Stomach smooth muscle (tissue), 2 donors: ENCODE results near the gene PHF1.
A peak's percentile ranks its signal among the peaks of the same experiment; 100 is the strongest.

Experiments
- H3K27ac ChIP-seq: one replicate; pipeline ENCODE4 v1.7.0; 2013; ENCODE audit warnings: mild to moderate bottlenecking, low read length, inconsistent platforms
- H3K27me3 ChIP-seq, 2 donors: one replicate each; pipeline ENCODE4 v1.7.0; 2013; ENCODE audit warnings: low read length in 2 of 2; ENCODE audit not compliant: insufficient read depth in 2 of 2, control insufficient read depth in 1 of 2
- H3K36me3 ChIP-seq, 2 donors: one replicate each; pipeline ENCODE4 v1.7.0; 2013; ENCODE audit warnings: low read length in 2 of 2; ENCODE audit not compliant: control insufficient read depth in 2 of 2, insufficient read depth in 2 of 2
- H3K4me1 ChIP-seq: one replicate; pipeline ENCODE4 v1.7.0; 2013; ENCODE audit warnings: low read length; ENCODE audit not compliant: control insufficient read depth, insufficient read depth
- H3K4me3 ChIP-seq, 2 donors: one replicate each; pipeline ENCODE4 v1.7.0; 2013; ENCODE audit warnings: low read length in 2 of 2
- H3K9ac ChIP-seq, 2 donors: one replicate each; pipeline ENCODE4 v1.7.0; 2013; ENCODE audit warnings: low read length in 2 of 2, mild to moderate bottlenecking in 1 of 2
- H3K9me3 ChIP-seq, 2 donors: one replicate each; pipeline ENCODE4 v1.7.0; 2013; ENCODE audit warnings: low read length in 2 of 2; ENCODE audit not compliant: control insufficient read depth in 2 of 2
- donor health status: healthy.
- donor health status: Pancreatic carcinoma.

PHF1 gene

DNA sequence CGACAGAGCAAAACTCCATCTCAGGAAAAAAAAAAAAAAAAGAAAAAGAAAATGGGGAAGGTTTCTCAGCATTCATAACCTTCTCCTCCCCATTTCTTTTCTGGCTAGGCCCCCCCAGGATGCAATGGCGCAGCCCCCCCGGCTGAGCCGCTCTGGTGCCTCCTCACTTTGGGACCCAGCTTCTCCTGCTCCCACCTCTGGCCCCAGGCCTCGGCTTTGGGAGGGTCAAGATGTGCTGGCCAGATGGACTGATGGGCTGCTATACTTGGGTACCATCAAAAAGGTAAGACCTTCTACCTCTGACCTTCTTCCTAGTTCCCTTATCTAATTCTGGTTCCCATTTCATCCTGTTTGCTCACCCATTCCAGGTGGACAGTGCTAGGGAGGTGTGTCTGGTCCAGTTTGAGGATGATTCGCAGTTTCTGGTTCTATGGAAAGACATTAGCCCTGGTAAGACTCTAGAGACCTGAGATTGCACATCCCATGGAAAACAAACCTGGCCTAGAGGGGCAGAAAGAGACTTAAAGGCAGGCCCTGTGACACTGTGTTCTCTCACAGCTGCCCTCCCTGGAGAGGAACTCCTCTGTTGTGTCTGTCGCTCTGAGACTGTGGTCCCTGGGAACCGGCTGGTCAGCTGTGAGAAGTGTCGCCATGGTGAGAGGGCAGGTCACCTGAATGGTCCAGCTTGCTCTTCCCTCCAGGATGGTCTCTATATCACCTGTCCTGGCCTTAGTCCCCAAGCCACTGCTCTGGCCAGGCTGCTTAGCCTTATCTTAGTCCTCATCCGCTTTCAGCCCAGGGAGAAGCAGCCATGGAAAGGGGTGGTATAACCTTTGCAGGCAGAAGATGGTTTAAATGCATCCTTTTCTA is 1.6 kb downstream of the PHF1 start:
- Histone ChIP-seq H3K4me1 (peaks cover 53% of the 10 kb centered on the region), H3K27ac (peak overlapping the region; percentile 18), H3K27me3 (no peaks in the 10 kb centered on the region), H3K9me3 (no peaks in the 10 kb centered on the region), H3K4me3 (peak overlapping the region in 1 of 2 donors; percentile 88), H3K9ac (peak overlapping the region; percentile 36 to 93), H3K36me3 (peaks cover 30 to 39% of the 10 kb centered on the region in 2 donors)

DNA sequence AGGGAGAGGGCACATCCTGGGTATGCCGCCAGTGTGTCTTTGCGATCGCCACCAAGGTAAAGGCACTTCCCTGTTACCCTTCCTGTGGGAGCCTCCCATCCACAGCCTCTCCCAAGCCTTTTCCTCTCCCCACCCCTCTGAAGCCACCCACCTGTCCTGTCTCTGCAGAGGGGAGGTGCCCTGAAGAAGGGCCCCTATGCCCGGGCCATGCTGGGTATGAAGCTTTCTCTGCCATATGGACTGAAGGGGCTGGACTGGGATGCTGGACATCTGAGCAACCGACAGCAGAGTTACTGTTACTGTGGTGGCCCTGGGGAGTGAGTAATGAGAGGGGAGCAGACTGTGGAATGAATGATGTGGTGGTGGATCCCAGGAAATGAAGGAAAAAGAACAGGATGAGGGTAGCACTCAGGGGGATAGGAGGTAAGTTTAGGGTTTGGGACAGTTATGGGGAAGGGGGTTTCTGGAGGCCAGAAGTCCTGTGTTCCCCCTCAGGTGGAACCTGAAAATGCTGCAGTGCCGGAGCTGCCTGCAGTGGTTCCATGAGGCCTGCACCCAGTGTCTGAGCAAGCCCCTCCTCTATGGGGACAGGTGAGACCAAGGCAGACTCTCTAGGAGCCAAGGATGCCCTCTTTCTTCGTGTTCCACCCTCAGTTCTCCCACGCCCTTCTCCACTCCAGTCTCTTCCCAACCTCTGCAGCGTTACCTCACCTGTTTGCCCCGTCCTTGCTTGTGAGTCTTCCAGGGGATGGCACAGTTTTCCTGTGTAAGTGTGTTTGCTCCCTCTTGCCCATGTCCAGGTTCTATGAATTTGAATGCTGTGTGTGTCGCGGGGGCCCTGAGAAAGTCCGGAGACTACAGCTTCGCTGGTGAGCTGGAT is 2.7 kb downstream of the PHF1 start:
- Histone ChIP-seq H3K9ac (no peak overlapping the region), H3K4me3 (no peak overlapping the region), H3K9me3 (no peaks in the 10 kb centered on the region), H3K27ac (peak overlapping the region; percentile 53), H3K36me3 (peaks cover 30 to 39% of the 10 kb centered on the region in 2 donors), H3K27me3 (no peaks in the 10 kb centered on the region), H3K4me1 (peaks cover 58% of the 10 kb centered on the region)

GRCh38 chr6:33414592-33415271 is 3.9 kb downstream of the PHF1 start:
- H3K27me3 ChIP-seq = no peaks in the 10 kb centered on the region
- peaks cover 69% of the 10 kb centered on the region for H3K4me1 ChIP-seq
- peaks cover 30 to 39% of the 10 kb centered on the region in 2 donors for H3K36me3 ChIP-seq
- H3K9me3 ChIP-seq = no peaks in the 10 kb centered on the region
- no peak overlapping the region for H3K4me3 ChIP-seq
- no peak overlapping the region for H3K27ac ChIP-seq
- H3K9ac ChIP-seq = no peak overlapping the region

DNA sequence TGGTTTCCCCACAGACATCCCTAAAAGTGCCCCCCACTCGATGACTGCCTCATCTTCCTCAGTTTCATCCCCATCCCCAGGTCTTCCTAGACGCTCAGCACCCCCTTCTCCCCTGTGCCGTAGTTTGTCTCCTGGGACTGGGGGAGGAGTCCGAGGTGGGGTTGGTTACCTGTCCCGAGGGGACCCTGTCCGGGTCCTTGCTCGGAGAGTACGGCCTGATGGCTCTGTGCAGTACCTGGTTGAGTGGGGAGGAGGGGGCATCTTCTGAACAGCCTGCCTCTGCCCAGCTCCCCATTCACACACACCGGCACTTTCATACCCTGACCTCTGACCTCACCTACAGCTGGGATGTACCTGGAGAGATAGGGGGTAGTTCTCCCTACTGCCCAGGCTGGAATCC is 5.0 kb downstream of the PHF1 start:
- H3K27me3 ChIP-seq = no peaks in the 10 kb centered on the region
- no peak overlapping the region for H3K27ac ChIP-seq
- H3K4me1 ChIP-seq = peaks cover 71% of the 10 kb centered on the region
- no peak overlapping the region for H3K9ac ChIP-seq
- peaks cover 30 to 39% of the 10 kb centered on the region in 2 donors for H3K36me3 ChIP-seq
- H3K4me3 ChIP-seq = no peak overlapping the region
- no peaks in the 10 kb centered on the region for H3K9me3 ChIP-seq

DNA sequence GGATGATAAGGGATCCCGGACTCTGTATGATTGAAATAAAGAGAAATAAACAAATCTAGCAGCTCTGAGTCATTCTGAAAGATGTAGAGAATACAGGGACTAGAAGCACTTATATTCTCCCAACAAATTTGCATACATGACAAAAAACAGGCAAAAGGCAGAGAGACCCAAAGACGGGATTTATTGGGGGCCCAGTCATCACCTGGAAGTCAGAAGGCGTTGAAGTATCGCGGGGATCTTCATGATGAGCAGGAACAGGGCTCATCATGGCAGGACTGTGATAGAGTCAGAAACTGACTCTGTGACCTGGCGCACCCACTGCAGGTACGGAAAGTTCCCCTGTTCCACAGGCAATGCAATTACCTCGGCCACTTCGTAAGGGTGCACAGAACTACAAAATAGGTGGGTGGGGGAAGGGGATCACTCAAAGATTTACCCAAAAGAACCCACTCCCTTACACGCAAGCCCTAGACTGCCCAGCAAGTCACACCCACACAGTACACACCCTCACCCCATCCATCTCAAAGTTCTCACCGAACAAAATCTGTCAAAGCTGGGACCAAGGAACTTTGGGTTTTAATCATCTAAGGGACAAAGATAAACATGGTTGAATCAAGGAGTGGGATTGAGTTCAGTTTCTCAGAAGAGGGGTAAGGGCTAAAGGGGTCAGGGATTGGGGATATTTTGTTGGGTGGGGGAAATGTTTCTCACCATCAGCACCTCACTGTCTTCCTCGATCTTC is 5.7 kb downstream of the PHF1 start:
- Histone ChIP-seq H3K27me3 (no peaks in the 10 kb centered on the region), H3K4me3 (peak overlapping the region; percentile 86 to 88), H3K9me3 (no peaks in the 10 kb centered on the region), H3K27ac (peak overlapping the region; percentile 97), H3K36me3 (peaks cover 30 to 39% of the 10 kb centered on the region in 2 donors), H3K9ac (peak overlapping the region; percentile 42 to 77), H3K4me1 (peaks cover 72% of the 10 kb centered on the region)

- no peaks in the 10 kb centered on the region for H3K9me3 ChIP-seq
- H3K27me3 ChIP-seq = no peaks in the 10 kb centered on the region
- peak overlapping the region; percentile 97 for H3K27ac ChIP-seq
- H3K36me3 ChIP-seq = peaks cover 30 to 37% of the 10 kb centered on the region in 2 donors
- H3K4me1 ChIP-seq = peaks cover 66% of the 10 kb centered on the region
- H3K4me3 ChIP-seq = peak overlapping the region; percentile 86 to 88
- peak overlapping the region; percentile 68 to 77 for H3K9ac ChIP-seq
Measured at GRCh38 chr6:33417128-33417902, 6.5 kb downstream of the PHF1 start.

GRCh38 chr6:33417903-33418689 is 7.3 kb downstream of the PHF1 start, which contains the start of gene CUTA:
CUTA (minus strand) TSS chr6:33418107; CDS start chr6:33418000, 107 bp downstream.
- H3K36me3 ChIP-seq = peaks cover 22 to 30% of the 10 kb centered on the region in 2 donors
- H3K4me1 ChIP-seq = peaks cover 58% of the 10 kb centered on the region
- H3K27ac ChIP-seq = peak within 1 kb of the TSS; percentile 97

GRCh38 chr6:33418690-33419291 is 8.0 kb downstream of the PHF1 start:
- peak overlapping the region; percentile 64 to 86 for H3K4me3 ChIP-seq
- H3K36me3 ChIP-seq = peaks cover 15 to 23% of the 10 kb centered on the region in 2 donors
- H3K9me3 ChIP-seq = no peaks in the 10 kb centered on the region
- peak overlapping the region; percentile 79 to 92 for H3K9ac ChIP-seq
- H3K4me1 ChIP-seq = peaks cover 56% of the 10 kb centered on the region
- peak overlapping the region; percentile 97 for H3K27ac ChIP-seq
- no peaks in the 10 kb centered on the region for H3K27me3 ChIP-seq

More at GRCh38 chr6:33417903-33418689, 7.3 kb downstream of the PHF1 start, which contains the start of gene CUTA:
- Histone ChIP-seq H3K9me3 (no peaks in the 10 kb centered on the region), H3K27me3 (no peaks in the 10 kb centered on the region), H3K9ac (peak within 1 kb of the TSS; percentile 79 to 92), H3K4me3 (peak within 1 kb of the TSS; percentile 86 to 88)
